ENCODE results near the gene MRPL18.
"Not testable (repeated sequence)": the region's sequence is repeated elsewhere in the genome, so short reads cannot be mapped to it uniquely, and the experiment has no call there.

MRPL18 gene

GRCh38 chr6:159817951-159818739, 27.9 kb downstream of the MRPL18 start:
- DNase-seq (ENCODE audit: low read depth), result no peak

DNA sequence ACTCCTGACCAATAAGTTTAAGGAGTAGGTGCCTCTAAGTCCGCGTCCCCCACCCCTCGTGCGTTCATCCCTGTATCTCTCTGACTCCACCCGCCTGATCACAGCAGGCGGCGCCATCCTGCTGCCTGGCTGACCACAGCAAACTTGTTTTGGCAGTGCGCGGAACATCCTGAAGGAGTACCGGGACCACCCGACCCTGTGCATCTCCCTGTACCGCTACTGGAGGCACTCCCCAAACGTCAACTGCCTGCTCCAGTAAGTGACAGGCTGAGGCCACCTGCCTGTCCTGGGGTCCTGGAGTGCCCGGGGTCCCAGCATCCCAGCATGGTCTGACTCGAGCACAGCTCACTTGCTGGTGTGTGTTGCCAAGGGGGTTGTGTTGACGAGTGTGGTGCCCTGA, 28.8 kb downstream of the MRPL18 start:
- DNase-seq (ENCODE audit: low read depth), result no peak

DNA sequence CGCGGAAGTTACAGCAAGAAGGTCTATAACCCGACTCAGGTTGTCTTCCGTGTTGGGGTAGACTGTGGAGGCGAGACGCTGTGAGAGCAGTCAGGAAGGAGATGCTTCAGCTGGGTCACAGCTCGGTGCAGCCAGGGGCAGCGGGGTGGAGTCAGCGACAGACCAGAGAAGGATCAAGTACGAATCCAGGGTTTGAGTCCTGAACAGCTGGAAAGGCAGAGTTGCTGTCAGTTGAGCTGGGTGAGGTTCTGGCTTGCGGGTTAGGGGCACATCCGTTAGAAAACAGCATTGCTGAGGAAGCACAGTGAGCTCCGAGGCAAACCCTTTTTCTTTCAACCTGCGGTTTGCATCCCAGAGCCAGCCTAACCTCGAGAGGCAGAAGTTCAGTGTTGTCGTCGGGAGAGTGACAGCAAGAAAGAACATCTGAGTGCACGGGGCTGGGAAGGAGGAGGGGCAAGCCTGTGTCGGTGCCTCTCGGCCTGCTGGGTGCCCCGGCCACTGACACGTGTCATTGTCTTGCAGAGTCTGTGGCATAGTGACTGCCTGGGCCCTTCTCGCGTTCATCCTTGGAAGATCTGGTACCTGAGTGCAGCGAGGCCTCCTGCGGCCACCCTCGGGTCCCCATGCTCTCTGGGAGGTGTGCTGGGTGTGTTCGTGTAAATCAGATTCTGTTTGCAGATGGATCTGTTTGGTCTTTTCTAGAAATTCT, 29.8 kb downstream of the MRPL18 start:
- DNase-seq (ENCODE audit: low read depth), result no peak

DNA sequence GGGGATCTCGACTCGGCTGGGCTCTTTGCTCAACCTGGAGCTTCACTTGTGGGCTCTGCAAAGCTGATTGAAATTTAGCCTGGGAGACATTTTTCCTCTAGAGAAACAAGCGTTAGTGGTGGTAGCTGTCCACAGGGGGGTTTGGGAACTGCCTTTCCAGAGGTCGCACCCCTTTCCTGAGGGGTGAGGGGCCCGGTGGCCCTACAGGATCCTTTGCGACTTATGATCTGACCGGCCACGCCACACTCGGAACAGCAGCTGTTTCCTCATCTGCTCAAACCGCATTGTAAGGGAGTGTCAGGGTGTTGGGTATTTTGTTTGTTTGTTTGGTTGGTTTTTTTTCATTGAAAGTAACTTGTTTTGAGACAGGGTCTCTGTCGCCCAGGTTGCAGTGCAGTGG, 30.9 kb downstream of the MRPL18 start:
- DNase-seq (ENCODE audit: low read depth), result no peak

DNA sequence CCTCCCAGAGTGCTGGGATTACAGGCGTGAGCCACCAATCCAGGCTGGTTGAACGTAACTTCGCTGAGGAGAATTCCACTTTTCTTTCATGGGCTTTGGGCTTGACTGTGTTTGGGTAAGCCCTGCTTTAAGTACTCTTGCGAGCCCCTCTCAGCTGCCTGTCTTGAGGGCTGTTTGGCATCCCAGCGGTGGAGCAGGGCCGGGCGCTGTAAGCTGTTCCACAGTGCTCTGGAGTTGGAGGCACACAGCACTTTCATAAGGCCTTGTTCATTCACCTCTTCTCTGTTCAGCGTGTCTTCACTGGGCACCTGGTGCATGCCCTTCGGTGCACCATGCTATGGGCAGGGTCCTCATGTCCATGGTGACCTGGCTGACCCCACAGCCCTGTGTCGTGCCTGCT, 31.5 kb downstream of the MRPL18 start:
- no peak for DNase-seq (ENCODE audit: low read depth)

DNA sequence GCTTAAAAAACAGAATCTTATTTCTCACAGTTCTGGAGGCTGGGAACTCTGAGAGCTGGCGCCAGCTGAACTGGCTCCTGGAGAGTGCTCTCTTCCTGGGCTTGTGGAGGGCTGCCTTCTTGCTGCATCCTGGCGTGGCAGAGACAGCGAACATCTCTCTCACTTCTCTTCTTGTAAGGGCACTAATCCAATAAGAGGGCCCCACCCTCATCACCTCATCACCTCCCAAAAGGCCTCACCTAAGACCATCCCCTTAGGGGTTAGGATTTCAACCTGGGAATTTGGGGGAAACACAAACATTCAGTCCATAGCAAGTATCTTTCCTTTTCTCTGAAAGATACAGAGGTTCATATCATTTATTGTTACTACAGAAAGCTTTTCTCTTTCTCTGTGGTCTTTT, 33.7 kb downstream of the MRPL18 start:
- no peak for DNase-seq (ENCODE audit: low read depth)

DNA sequence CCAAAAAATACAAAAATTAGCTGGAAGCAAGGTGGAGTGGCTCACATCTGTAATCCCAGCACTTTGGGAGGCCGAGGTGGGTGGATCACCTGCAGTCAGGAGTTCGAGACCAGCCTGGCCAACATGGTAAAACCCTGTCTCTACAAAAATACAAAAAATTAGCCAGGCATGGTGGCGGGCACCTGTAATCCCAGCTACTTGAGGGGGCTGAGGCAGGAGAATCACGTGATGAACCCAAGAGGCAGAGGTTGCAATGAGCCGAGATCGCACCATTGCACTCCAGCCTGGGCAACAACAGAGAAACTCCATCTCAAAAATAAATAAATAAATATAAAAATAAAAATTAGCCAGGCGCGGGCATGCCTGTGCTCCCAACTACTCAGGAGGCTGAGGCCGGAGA, 34.4 kb downstream of the MRPL18 start:
- not testable (repeated sequence) for DNase-seq (ENCODE audit: low read depth)

GRCh38 chr6:159826004-159826403, 35.7 kb downstream of the MRPL18 start:
- no peak for DNase-seq (ENCODE audit: low read depth)

- DNase-seq (ENCODE audit: low read depth), result no peak
Observed at GRCh38 chr6:159826968-159827647, 36.8 kb downstream of the MRPL18 start.

- DNase-seq (ENCODE audit: low read depth), result no peak
Observed at GRCh38 chr6:159828074-159828473, 37.8 kb downstream of the MRPL18 start.

GRCh38 chr6:159829526-159829925, 39.3 kb downstream of the MRPL18 start:
- no peak for DNase-seq (ENCODE audit: low read depth)

DNA sequence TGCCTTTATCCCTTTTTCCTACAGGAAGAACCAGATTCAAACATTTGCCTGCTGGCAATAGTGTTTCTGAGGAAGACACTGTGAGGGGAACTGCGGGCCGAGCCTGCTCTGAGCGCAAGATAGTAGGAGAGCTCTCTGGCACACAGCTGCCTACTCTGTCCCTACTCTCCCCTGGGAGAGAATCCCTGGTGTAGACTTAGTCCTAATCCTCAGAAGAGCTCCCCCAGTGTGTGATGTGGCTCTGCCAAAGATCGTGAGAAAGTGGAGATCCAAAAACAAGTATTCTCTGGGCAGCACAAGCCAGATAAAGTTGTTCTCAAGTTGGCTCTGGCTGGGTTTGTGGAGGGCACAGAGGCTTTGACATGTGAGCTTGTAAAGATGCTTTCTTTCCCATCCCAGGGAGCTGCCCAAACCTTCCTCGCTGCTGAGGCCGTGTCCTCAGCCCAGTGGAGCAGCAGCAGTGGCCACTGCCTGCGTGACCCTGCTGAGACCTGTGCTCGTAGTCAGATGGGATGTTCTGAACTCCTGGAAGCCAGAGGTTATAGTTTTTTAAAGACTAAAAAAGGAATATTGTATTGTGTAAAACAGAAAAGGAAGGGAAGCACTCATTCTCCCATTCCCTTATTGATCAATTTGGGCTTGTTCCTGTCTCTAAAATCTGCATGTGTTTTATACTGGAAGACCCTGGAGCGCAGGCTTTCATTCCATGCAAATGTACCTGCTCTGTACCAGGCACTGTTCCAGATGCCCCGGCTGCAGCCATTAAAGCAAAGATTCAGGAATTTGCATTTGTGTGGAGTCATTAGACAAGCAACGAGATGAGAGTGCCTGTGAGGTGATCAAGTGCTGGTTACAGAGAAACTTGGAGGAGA, 40.5 kb downstream of the MRPL18 start:
- DNase-seq (ENCODE audit: low read depth), result no peak

DNA sequence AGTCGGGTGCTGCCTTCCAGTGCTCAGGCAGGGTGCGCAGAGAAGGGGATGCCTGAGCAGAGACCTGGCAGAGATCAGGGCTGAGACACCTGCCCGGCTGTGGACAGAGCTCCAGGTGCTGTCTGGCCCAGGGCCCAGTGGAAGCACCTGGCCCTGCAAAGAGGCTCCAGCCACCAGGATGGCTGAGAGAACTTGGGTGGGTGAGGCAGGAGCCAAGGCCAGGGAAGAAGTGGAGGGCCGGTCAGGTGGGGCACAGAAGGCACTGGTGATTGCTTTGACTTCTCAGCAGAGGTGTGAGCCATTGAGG, 41.1 kb downstream of the MRPL18 start:
- DNase-seq (ENCODE audit: low read depth), result no peak

- no peak for DNase-seq (ENCODE audit: low read depth)
Observed at GRCh38 chr6:159832946-159833345, 42.7 kb downstream of the MRPL18 start.

DNA sequence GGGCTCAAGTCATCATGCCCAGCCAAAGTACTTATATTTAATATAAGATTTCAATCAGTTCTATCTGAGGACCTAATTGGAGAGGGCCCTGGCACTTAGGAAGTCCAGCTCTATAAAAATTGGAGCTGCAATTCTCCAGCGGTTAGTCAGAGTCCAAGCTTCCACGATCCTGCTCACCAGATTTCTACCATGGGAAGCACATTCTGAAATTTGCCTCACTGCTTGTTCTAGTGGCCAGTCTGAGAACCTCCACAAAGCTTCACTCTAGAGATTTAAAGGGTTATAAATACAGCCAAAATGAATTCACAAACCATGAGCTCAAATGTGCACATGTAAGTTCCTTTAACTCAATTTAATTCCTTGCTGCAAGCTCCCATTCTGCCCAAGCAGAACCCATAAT, 43.3 kb downstream of the MRPL18 start:
- DNase-seq (ENCODE audit: low read depth), result no peak

- DNase-seq (ENCODE audit: low read depth), result no peak
Observed at GRCh38 chr6:159833997-159834603, 43.8 kb downstream of the MRPL18 start.

DNA sequence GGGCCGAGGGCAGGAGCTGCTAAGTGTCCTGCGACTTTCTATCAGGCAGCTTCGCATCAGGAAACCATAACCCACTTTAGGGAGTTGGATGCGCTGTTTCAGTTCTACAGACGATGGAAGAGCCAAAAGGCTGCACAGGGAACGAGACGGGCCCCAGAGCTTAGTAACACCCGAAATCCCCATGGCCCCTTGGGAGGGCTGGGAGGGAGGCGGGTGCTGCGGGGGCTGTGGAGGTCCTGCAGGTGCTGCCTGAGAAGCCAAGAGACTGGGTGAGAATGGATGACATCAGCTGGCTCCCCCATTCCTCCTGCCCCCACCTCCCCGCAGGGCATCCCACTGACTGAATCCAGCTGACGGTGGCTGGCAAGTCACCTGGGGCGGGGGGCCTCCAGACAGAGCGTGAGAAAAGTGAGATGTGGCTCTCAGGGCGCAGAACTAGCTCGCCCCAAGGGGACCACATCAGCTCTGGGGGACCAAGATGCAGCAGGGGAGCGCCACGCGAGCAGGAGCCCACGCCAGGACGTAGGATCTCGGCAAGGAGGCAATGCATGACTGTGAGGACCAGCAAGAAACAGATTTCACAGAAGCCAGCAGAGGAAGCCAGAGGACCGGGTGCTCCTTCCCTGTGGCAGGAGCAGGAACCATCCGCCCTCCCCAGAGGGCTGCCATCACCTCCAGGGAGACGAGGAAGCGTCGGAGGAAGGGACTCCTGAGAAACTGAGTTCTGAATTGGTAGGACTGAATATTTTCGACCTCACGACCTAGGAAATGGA, 46.6 kb downstream of the MRPL18 start:
- no peak for DNase-seq (ENCODE audit: low read depth)

DNA sequence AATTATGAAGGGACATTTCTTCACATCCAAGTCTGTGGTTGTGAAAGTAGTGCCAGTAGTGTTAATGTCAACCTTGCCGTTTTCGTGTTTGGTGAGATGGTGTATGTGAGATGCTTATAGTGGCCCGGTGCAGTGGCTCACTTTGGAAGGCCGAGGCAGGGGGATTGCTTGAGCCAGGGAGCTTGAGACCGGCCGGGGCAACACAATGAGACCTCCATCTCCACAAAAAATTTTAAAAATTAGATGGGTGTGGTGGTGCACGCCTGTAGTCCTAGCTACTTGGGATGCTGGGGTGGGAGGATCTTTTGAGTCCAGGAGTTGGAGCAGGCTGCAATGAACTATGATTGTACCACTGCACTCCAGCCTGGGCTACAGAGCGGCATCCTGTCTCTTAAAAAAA, 47.2 kb downstream of the MRPL18 start:
- no peak for DNase-seq (ENCODE audit: low read depth)

- DNase-seq (ENCODE audit: low read depth), result no peak
Observed at GRCh38 chr6:159838020-159838744, 47.9 kb downstream of the MRPL18 start.

DNA sequence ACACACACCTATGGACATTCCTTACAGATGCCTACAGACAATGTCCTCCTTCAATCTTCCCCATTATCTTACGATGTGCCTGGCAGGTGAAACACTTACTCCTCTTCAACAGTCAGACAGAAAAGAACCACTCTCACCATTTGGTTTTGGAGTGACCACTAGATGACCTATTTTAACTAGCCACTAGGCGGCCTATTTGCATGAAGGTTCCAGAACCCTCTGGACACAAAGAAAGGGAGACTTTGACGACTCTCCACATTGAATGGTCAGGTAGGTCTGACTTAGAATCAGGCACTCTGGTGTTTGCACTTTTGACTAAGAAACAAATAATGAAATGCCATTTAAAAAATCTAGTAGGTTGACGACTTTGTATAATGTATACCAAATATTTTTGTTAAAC, 51.8 kb downstream of the MRPL18 start:
- DNase-seq (ENCODE audit: low read depth), result no peak

Measured in activated T-helper 9 cell treated with anti-CD3 and anti-CD28 coated beads, Interleukin-2, amount 50 U/mL, for 16 hours (primary cell).